ENCODE measurements around the gene FSCN2.

Gene FSCN2

GRCh38 chr17:81511554-81511803 is 16.7 kb upstream of the FSCN2 start:
- no peak for TF ChIP-seq CTCF (conservative IDR thresholded peaks at IDR 0.05)
- peak overlapping the region; percentile 100 for H3K27ac ChIP-seq

- peak overlapping the region; percentile 100 for H3K27ac ChIP-seq
- no peak for TF ChIP-seq CTCF (conservative IDR thresholded peaks at IDR 0.05)
Observed at GRCh38 chr17:81511804-81512561, 16.2 kb upstream of the FSCN2 start.

- peak within 1 kb of the TSS; percentile 100 for H3K27ac ChIP-seq
- no peak for TF ChIP-seq CTCF (conservative IDR thresholded peaks at IDR 0.05)
Observed at GRCh38 chr17:81512562-81513371, 15.4 kb upstream of the FSCN2 start, which contains the start of gene ACTG1. TSS of gene ACTG1 (minus strand) at chr17:81512799. CDS start at chr17:81512354, 445 bp downstream.

- no peak for TF ChIP-seq CTCF (conservative IDR thresholded peaks at IDR 0.05)
- H3K27ac ChIP-seq, result peak overlapping the region; percentile 100
Observed at GRCh38 chr17:81513372-81513752, 14.8 kb upstream of the FSCN2 start.

- no peak for TF ChIP-seq CTCF (conservative IDR thresholded peaks at IDR 0.05)
- H3K27ac ChIP-seq, result peak overlapping the region; percentile 100
Observed at GRCh38 chr17:81513753-81514488, 14.3 kb upstream of the FSCN2 start.

- TF ChIP-seq CTCF (conservative IDR thresholded peaks at IDR 0.05), result no peak
Observed at GRCh38 chr17:81514489-81514738, 13.8 kb upstream of the FSCN2 start.

GRCh38 chr17:81514739-81515529 is 13.2 kb upstream of the FSCN2 start:
- H3K27ac ChIP-seq, result peak overlapping the region; percentile 100
- no peak for TF ChIP-seq CTCF (conservative IDR thresholded peaks at IDR 0.05)

More at GRCh38 chr17:81514489-81514738, 13.8 kb upstream of the FSCN2 start:
- peak overlapping the region; percentile 100 for H3K27ac ChIP-seq
